Tibial nerve (tissue), 3 donors: Measurements from ENCODE around the gene PRKCE.

Experiments
- POLR2A ChIP-seq, 2 donors: fragments of 450-650 bp; IDR thresholded peaks; one replicate each; pipeline ENCODE4 v1.6.1; 2017; ENCODE audit warnings: antibody characterized with exemption in 2 of 2, mild to moderate bottlenecking in 2 of 2, moderate library complexity in 2 of 2
- TF ChIP-seq, protein P1 (sequence below), 5 experiments: fragments of 200-600 bp in 3 of 5; fragments of 450-650 bp in 2 of 5; sonication (generic) in 3 of 5; IDR thresholded peaks; one replicate each; pipeline ENCODE4 v1.5.1; 2016 to 2019; ENCODE audit warnings: antibody characterized with exemption in 5 of 5, mild to moderate bottlenecking in 3 of 5, moderate library complexity in 2 of 5

DNA sequence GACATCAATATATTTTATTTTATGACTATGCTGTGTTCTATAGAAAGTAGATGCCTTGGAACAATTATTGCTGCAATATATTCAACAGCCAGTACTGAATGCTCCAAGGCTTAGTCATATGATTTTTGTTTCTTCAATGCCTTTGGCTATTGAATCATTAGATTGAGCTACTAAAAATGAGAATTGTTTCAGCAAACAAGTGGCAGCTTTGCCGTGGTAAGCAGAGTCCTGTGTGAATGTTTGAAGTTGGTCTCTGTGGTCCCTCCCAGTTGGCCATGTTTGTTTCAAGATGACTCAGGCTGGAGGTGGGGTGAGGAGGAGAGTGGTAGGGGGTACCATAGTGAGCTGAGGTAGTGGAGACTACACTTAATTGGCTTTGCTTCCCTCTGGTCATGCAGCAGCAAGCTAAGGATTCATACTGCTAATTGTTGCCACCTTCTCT is 447.2 kb downstream of the PRKCE start:
- TF ChIP-seq, protein P1, sequence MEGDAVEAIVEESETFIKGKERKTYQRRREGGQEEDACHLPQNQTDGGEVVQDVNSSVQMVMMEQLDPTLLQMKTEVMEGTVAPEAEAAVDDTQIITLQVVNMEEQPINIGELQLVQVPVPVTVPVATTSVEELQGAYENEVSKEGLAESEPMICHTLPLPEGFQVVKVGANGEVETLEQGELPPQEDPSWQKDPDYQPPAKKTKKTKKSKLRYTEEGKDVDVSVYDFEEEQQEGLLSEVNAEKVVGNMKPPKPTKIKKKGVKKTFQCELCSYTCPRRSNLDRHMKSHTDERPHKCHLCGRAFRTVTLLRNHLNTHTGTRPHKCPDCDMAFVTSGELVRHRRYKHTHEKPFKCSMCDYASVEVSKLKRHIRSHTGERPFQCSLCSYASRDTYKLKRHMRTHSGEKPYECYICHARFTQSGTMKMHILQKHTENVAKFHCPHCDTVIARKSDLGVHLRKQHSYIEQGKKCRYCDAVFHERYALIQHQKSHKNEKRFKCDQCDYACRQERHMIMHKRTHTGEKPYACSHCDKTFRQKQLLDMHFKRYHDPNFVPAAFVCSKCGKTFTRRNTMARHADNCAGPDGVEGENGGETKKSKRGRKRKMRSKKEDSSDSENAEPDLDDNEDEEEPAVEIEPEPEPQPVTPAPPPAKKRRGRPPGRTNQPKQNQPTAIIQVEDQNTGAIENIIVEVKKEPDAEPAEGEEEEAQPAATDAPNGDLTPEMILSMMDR (IDR thresholded peaks at IDR 0.05), result no peak
- no peak for TF ChIP-seq POLR2A (IDR thresholded peaks at IDR 0.05)
